ENCODE data around the gene UCHL5.

DNA sequence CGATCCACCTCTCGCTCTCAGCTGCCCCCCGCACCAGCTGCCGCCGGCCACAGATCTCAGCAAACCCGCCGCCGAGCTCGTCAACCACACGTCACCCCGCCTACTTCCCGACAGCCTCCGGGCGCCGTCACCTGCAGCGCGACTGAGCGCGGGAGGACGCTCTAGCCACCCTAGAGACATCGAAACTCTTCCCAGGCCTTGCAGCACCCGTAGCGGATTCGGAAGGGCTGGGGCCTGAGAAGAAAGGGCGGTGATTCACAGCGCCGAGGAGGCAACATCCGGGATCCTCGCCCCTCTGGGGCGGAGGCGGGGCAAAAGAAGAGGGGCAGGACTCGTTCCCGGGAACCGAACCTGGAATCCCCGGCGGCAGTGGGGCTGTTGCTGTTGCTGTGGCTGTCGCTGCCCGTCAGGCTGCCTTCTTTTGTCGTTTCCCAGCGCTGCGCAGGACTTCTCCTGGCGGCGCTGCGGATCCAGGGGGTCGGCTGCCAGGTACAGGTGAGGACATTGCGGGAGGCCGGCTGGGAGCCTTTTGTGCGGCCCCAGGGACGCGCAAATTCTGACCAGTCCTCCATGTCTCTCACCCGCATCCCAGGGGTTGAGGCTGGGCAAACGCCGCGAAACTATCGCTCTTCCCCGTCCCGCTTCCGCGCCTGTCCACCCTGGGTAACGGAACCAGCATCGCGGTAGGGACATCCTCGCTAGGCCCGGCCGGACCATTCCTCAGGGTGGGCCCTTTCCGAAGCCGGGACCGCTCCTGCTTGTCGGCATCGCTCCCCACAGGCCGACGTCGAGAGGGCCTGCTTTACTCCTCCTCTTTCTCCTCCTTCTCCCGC is at the start of gene UCHL5, which contains the start of gene RO60:
- TF ChIP-seq, protein P1, sequence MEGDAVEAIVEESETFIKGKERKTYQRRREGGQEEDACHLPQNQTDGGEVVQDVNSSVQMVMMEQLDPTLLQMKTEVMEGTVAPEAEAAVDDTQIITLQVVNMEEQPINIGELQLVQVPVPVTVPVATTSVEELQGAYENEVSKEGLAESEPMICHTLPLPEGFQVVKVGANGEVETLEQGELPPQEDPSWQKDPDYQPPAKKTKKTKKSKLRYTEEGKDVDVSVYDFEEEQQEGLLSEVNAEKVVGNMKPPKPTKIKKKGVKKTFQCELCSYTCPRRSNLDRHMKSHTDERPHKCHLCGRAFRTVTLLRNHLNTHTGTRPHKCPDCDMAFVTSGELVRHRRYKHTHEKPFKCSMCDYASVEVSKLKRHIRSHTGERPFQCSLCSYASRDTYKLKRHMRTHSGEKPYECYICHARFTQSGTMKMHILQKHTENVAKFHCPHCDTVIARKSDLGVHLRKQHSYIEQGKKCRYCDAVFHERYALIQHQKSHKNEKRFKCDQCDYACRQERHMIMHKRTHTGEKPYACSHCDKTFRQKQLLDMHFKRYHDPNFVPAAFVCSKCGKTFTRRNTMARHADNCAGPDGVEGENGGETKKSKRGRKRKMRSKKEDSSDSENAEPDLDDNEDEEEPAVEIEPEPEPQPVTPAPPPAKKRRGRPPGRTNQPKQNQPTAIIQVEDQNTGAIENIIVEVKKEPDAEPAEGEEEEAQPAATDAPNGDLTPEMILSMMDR (conservative IDR thresholded peaks at IDR 0.05; ENCODE audit: low read depth, low read length): no peak; the same call in 1 of the 2 replicates
- no peak for TF ChIP-seq EZH2 (IDR thresholded peaks at IDR 0.05; ENCODE audit: borderline replicate concordance, low read depth, low read length, poor library complexity, severe bottlenecking)

All from A673 (cell line).